MV-4-11 (cell line): Measurements from ENCODE around the gene MOG.

Experiments used
- DNase-seq: peaks from one replicate; lab custom pipeline; 2025; lab: John Stamatoyannopoulos, UW

MOG gene

GRCh38 chr6:29676981-29677601, 20.2 kb downstream of the MOG start:
- peak; percentile 2 for DNase-seq

- DNase-seq, result no peak
These were observed 21.2 kb downstream of the MOG start for GRCh38 chr6:29678114-29678513.

GRCh38 chr6:29679962-29680361, 23.1 kb downstream of the MOG start:
- no peak for DNase-seq

- DNase-seq, result no peak
These were observed 23.5 kb downstream of the MOG start for GRCh38 chr6:29680416-29680815.

- DNase-seq, result no peak
These were observed 24.0 kb downstream of the MOG start, which contains the start of gene ZFP57 for GRCh38 chr6:29680904-29681303. Gene ZFP57, minus strand, starts transcription at chr6:29681152. Its CDS starts 4,149 bp downstream, at chr6:29677003.

GRCh38 chr6:29681811-29682210, 24.9 kb downstream of the MOG start:
- no peak for DNase-seq

GRCh38 chr6:29685718-29686326, 28.9 kb downstream of the MOG start:
- no peak for DNase-seq

- peak; percentile 39 for DNase-seq
These were observed 37.7 kb downstream of the MOG start for GRCh38 chr6:29694637-29695036.

GRCh38 chr6:29696147-29697125, 39.5 kb downstream of the MOG start:
- DNase-seq, result no peak

GRCh38 chr6:29702519-29703103, 45.7 kb downstream of the MOG start:
- peak; percentile 10 for DNase-seq

GRCh38 chr6:29705389-29706231, 48.7 kb downstream of the MOG start:
- no peak for DNase-seq

- DNase-seq, result no peak
These were observed 51.7 kb downstream of the MOG start for GRCh38 chr6:29708432-29709179.

- DNase-seq, result no peak
These were observed 52.3 kb downstream of the MOG start for GRCh38 chr6:29709188-29709587.

GRCh38 chr6:29710281-29710941, 53.5 kb downstream of the MOG start:
- no peak for DNase-seq

- DNase-seq, result no peak
These were observed 64.0 kb downstream of the MOG start for GRCh38 chr6:29720863-29721262.
